ENCODE results near the gene GNB5.
"Not testable (repeated sequence)": the region's sequence is repeated elsewhere in the genome, so short reads cannot be mapped to it uniquely, and the experiment has no call there.

GNB5 gene

GRCh38 chr15:52191207-52191606 is at the start of gene GNB5:
GNB5 (minus strand) TSS chr15:52191392; CDS start chr15:52184676, 6,716 bp downstream.
- Histone ChIP-seq H3K27me3 (ENCODE audit: control insufficient read depth, insufficient read depth, low read length) (no peaks in the 10 kb centered on the region), H3K27ac (ENCODE audit: low read depth, low read length) (no peak within 1 kb of the TSS), H3K36me3 (ENCODE audit: control insufficient read depth, insufficient read depth, low read length) (peaks cover 6% of the 10 kb centered on the region), H3K9ac (ENCODE audit: low read depth, low read length) (no peak within 1 kb of the TSS), H3K4me1 (ENCODE audit: control insufficient read depth, insufficient read depth, low read length) (no peaks in the 10 kb centered on the region), H3K9me3 (ENCODE audit: control insufficient read depth, insufficient read depth, low read length) (no peaks in the 10 kb centered on the region), H3K4me3 (ENCODE audit: low read depth, low read length) (no peak within 1 kb of the TSS)

GRCh38 chr15:52240166-52240565 is 49.0 kb upstream of the GNB5 start:
- H3K9ac ChIP-seq (ENCODE audit: low read depth, low read length), result no peak overlapping the region
- no peak overlapping the region for H3K27ac ChIP-seq (ENCODE audit: low read depth, low read length)
- no peaks in the 10 kb centered on the region for H3K27me3 ChIP-seq (ENCODE audit: control insufficient read depth, insufficient read depth, low read length)
- H3K9me3 ChIP-seq (ENCODE audit: control insufficient read depth, insufficient read depth, low read length), result no peaks in the 10 kb centered on the region
- peaks cover 72% of the 10 kb centered on the region for H3K36me3 ChIP-seq (ENCODE audit: control insufficient read depth, insufficient read depth, low read length)
- no peaks in the 10 kb centered on the region for H3K4me1 ChIP-seq (ENCODE audit: control insufficient read depth, insufficient read depth, low read length)
- H3K4me3 ChIP-seq (ENCODE audit: low read depth, low read length), result no peak overlapping the region

- H3K4me1 ChIP-seq (ENCODE audit: control insufficient read depth, insufficient read depth, low read length); H3K9ac ChIP-seq (ENCODE audit: low read depth, low read length); H3K4me3 ChIP-seq (ENCODE audit: low read depth, low read length); H3K27ac ChIP-seq (ENCODE audit: low read depth, low read length); H3K27me3 ChIP-seq (ENCODE audit: control insufficient read depth, insufficient read depth, low read length); H3K9me3 ChIP-seq (ENCODE audit: control insufficient read depth, insufficient read depth, low read length): not testable (repeated sequence)
- peaks cover 69% of the 10 kb centered on the region for H3K36me3 ChIP-seq (ENCODE audit: control insufficient read depth, insufficient read depth, low read length)
Measured at GRCh38 chr15:52238989-52239525, 47.9 kb upstream of the GNB5 start.

GRCh38 chr15:52238149-52238548 is 47.0 kb upstream of the GNB5 start:
- no peaks in the 10 kb centered on the region for H3K4me1 ChIP-seq (ENCODE audit: control insufficient read depth, insufficient read depth, low read length)
- no peak overlapping the region for H3K27ac ChIP-seq (ENCODE audit: low read depth, low read length)
- no peak overlapping the region for H3K4me3 ChIP-seq (ENCODE audit: low read depth, low read length)
- H3K9ac ChIP-seq (ENCODE audit: low read depth, low read length), result no peak overlapping the region
- H3K27me3 ChIP-seq (ENCODE audit: control insufficient read depth, insufficient read depth, low read length), result no peaks in the 10 kb centered on the region
- no peaks in the 10 kb centered on the region for H3K9me3 ChIP-seq (ENCODE audit: control insufficient read depth, insufficient read depth, low read length)
- H3K36me3 ChIP-seq (ENCODE audit: control insufficient read depth, insufficient read depth, low read length), result peaks cover 68% of the 10 kb centered on the region

GRCh38 chr15:52236013-52236412 is 44.8 kb upstream of the GNB5 start:
- Histone ChIP-seq H3K9me3 (ENCODE audit: control insufficient read depth, insufficient read depth, low read length) (no peaks in the 10 kb centered on the region), H3K36me3 (ENCODE audit: control insufficient read depth, insufficient read depth, low read length) (peaks cover 61% of the 10 kb centered on the region), H3K27me3 (ENCODE audit: control insufficient read depth, insufficient read depth, low read length) (no peaks in the 10 kb centered on the region), H3K4me3 (ENCODE audit: low read depth, low read length) (no peak overlapping the region), H3K4me1 (ENCODE audit: control insufficient read depth, insufficient read depth, low read length) (no peaks in the 10 kb centered on the region), H3K9ac (ENCODE audit: low read depth, low read length) (no peak overlapping the region), H3K27ac (ENCODE audit: low read depth, low read length) (no peak overlapping the region)

GRCh38 chr15:52234596-52235541 is 43.7 kb upstream of the GNB5 start:
- H3K36me3 ChIP-seq (ENCODE audit: control insufficient read depth, insufficient read depth, low read length), result peaks cover 60% of the 10 kb centered on the region
- H3K9me3 ChIP-seq (ENCODE audit: control insufficient read depth, insufficient read depth, low read length), result no peaks in the 10 kb centered on the region
- H3K4me1 ChIP-seq (ENCODE audit: control insufficient read depth, insufficient read depth, low read length), result no peaks in the 10 kb centered on the region
- H3K27me3 ChIP-seq (ENCODE audit: control insufficient read depth, insufficient read depth, low read length), result no peaks in the 10 kb centered on the region
- H3K9ac ChIP-seq (ENCODE audit: low read depth, low read length), result no peak overlapping the region
- no peak overlapping the region for H3K27ac ChIP-seq (ENCODE audit: low read depth, low read length)
- no peak overlapping the region for H3K4me3 ChIP-seq (ENCODE audit: low read depth, low read length)

GRCh38 chr15:52233405-52233804 is 42.2 kb upstream of the GNB5 start:
- H3K4me1 ChIP-seq (ENCODE audit: control insufficient read depth, insufficient read depth, low read length), result no peaks in the 10 kb centered on the region; the same call in 1 of the 2 replicates
- H3K27ac ChIP-seq (ENCODE audit: low read depth, low read length), result no peak overlapping the region
- H3K4me3 ChIP-seq (ENCODE audit: low read depth, low read length), result no peak overlapping the region
- H3K9ac ChIP-seq (ENCODE audit: low read depth, low read length), result no peak overlapping the region
- no peaks in the 10 kb centered on the region for H3K9me3 ChIP-seq (ENCODE audit: control insufficient read depth, insufficient read depth, low read length)
- peaks cover 57% of the 10 kb centered on the region for H3K36me3 ChIP-seq (ENCODE audit: control insufficient read depth, insufficient read depth, low read length)
- no peaks in the 10 kb centered on the region for H3K27me3 ChIP-seq (ENCODE audit: control insufficient read depth, insufficient read depth, low read length)

- no peak overlapping the region for H3K4me3 ChIP-seq (ENCODE audit: low read depth, low read length)
- H3K4me1 ChIP-seq (ENCODE audit: control insufficient read depth, insufficient read depth, low read length), result no peaks in the 10 kb centered on the region; the same call in 1 of the 2 replicates
- H3K27me3 ChIP-seq (ENCODE audit: control insufficient read depth, insufficient read depth, low read length), result no peaks in the 10 kb centered on the region
- peaks cover 55% of the 10 kb centered on the region for H3K36me3 ChIP-seq (ENCODE audit: control insufficient read depth, insufficient read depth, low read length)
- no peaks in the 10 kb centered on the region for H3K9me3 ChIP-seq (ENCODE audit: control insufficient read depth, insufficient read depth, low read length)
- H3K9ac ChIP-seq (ENCODE audit: low read depth, low read length), result no peak overlapping the region
- no peak overlapping the region for H3K27ac ChIP-seq (ENCODE audit: low read depth, low read length)
Measured at GRCh38 chr15:52232327-52232726, 41.1 kb upstream of the GNB5 start.

- H3K27me3 ChIP-seq (ENCODE audit: control insufficient read depth, insufficient read depth, low read length), result no peaks in the 10 kb centered on the region
- H3K9me3 ChIP-seq (ENCODE audit: control insufficient read depth, insufficient read depth, low read length), result no peaks in the 10 kb centered on the region
- H3K4me3 ChIP-seq (ENCODE audit: low read depth, low read length), result no peak overlapping the region
- no peak overlapping the region for H3K9ac ChIP-seq (ENCODE audit: low read depth, low read length)
- peaks cover 49% of the 10 kb centered on the region for H3K36me3 ChIP-seq (ENCODE audit: control insufficient read depth, insufficient read depth, low read length)
- no peaks in the 10 kb centered on the region; the same call in 1 of the 2 replicates for H3K4me1 ChIP-seq (ENCODE audit: control insufficient read depth, insufficient read depth, low read length)
- H3K27ac ChIP-seq (ENCODE audit: low read depth, low read length), result no peak overlapping the region
Measured at GRCh38 chr15:52230073-52230472, 38.9 kb upstream of the GNB5 start.

GRCh38 chr15:52228921-52229320 is 37.7 kb upstream of the GNB5 start:
- Histone ChIP-seq H3K9me3 (ENCODE audit: control insufficient read depth, insufficient read depth, low read length) (no peaks in the 10 kb centered on the region), H3K4me1 (ENCODE audit: control insufficient read depth, insufficient read depth, low read length) (no peaks in the 10 kb centered on the region; the same call in 1 of the 2 replicates), H3K27ac (ENCODE audit: low read depth, low read length) (no peak overlapping the region), H3K4me3 (ENCODE audit: low read depth, low read length) (no peak overlapping the region), H3K36me3 (ENCODE audit: control insufficient read depth, insufficient read depth, low read length) (peaks cover 52% of the 10 kb centered on the region), H3K9ac (ENCODE audit: low read depth, low read length) (no peak overlapping the region), H3K27me3 (ENCODE audit: control insufficient read depth, insufficient read depth, low read length) (no peaks in the 10 kb centered on the region)

GRCh38 chr15:52227456-52227855 is 36.3 kb upstream of the GNB5 start:
- peaks cover 56% of the 10 kb centered on the region for H3K36me3 ChIP-seq (ENCODE audit: control insufficient read depth, insufficient read depth, low read length)
- no peaks in the 10 kb centered on the region; the same call in 1 of the 2 replicates for H3K4me1 ChIP-seq (ENCODE audit: control insufficient read depth, insufficient read depth, low read length)
- H3K27ac ChIP-seq (ENCODE audit: low read depth, low read length), result no peak overlapping the region

More at GRCh38 chr15:52227456-52227855, 36.3 kb upstream of the GNB5 start:
- Histone ChIP-seq H3K9ac (ENCODE audit: low read depth, low read length) (no peak overlapping the region), H3K27me3 (ENCODE audit: control insufficient read depth, insufficient read depth, low read length) (no peaks in the 10 kb centered on the region), H3K4me3 (ENCODE audit: low read depth, low read length) (no peak overlapping the region), H3K9me3 (ENCODE audit: control insufficient read depth, insufficient read depth, low read length) (no peaks in the 10 kb centered on the region)
